ENCODE data around the gene PKP4. TPM values are rescaled to one million over a fixed set of nuclear protein-coding genes. Genes with fewer than 3 reads are reported as not detected.

The PKP4 gene
- total RNA-seq, 1 donor, result 47.4 TPM

GRCh38 chr2:158667586-158667985 lies 210.8 kb downstream of the PKP4 start:
- H3K36me3 ChIP-seq (ENCODE audit: insufficient read depth, low read length), result peaks cover 44% of the 10 kb centered on the region
- no peak overlapping the region for H2AFZ ChIP-seq (ENCODE audit: low read length)
- H3K4me1 ChIP-seq (ENCODE audit: insufficient read depth, low read length), result peaks cover 37% of the 10 kb centered on the region
- H3K4me3 ChIP-seq (ENCODE audit: insufficient read depth, low read length), result no peak overlapping the region
- H3K9me3 ChIP-seq (ENCODE audit: low read depth, low read length), result no peaks in the 10 kb centered on the region
- H3K79me2 ChIP-seq (ENCODE audit: insufficient read depth, low read length), result no peaks in the 10 kb centered on the region
- H3K4me2 ChIP-seq (ENCODE audit: insufficient read depth, low read length), result peak overlapping the region; percentile 37
- H3K27ac ChIP-seq (ENCODE audit: low read depth, low read length), result peak overlapping the region; percentile 84
- no peak for DNase-seq (ENCODE audit: insufficient read length, low spot score, missing footprints)
- no peaks in the 10 kb centered on the region for H3K27me3 ChIP-seq (ENCODE audit: insufficient read depth, low read length)
- TF ChIP-seq CTCF (IDR thresholded peaks at IDR 0.05; ENCODE audit: extremely low read depth, low read depth, low read length), result no peak
- H4K20me1 ChIP-seq (ENCODE audit: insufficient read depth, low read length), result peaks cover 5% of the 10 kb centered on the region

DNA sequence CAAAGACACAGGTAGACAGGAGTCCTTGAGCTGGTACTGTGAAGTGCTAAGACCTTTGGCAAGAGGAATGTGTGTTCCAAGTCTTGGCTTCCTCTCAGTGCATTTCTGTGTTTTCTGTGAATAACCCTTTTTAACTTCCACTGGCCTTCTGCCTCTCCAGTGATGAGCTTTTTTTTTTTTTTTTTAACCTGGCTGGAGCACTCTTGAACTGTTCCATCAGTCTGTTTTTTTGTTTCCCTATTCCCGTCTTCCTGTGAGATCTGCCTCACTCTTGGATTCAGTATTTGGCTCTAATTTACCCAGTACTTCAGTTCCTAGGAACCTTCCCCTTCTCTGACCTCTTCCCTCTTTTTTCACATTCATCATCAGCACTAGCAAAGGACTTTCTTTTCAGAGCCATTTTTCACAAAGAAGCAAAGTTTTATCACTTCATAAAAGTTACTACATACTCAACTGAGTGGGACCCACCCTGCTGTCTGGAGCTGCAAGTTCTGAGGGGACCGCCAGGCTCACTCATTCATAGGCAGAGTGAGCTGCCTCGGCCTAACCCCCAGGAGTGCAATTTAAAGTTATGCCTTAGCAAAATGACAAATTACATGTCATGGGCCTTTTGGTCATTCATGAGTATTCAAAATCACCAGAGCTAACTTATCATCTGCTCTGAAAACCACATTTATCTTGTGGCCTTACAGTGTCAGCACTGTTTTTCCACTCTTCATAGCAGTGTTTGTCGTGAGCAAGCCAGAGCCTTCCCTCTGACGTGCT lies 211.4 kb downstream of the PKP4 start:
- H3K4me2 ChIP-seq (ENCODE audit: insufficient read depth, low read length), result peak overlapping the region; percentile 37
- no peak for DNase-seq (ENCODE audit: insufficient read length, low spot score, missing footprints)

GRCh38 chr2:158670292-158670691 lies 213.5 kb downstream of the PKP4 start:
- DNase-seq (ENCODE audit: insufficient read length, low spot score, missing footprints), result no peak
- peaks cover 36% of the 10 kb centered on the region for H3K36me3 ChIP-seq (ENCODE audit: insufficient read depth, low read length)

More for the DNA sequence above, 211.4 kb downstream of the PKP4 start:
- Histone ChIP-seq H3K79me2 (ENCODE audit: insufficient read depth, low read length) (no peaks in the 10 kb centered on the region), H2AFZ (ENCODE audit: low read length) (peak overlapping the region; percentile 33), H4K20me1 (ENCODE audit: insufficient read depth, low read length) (peaks cover 5% of the 10 kb centered on the region), H3K4me3 (ENCODE audit: insufficient read depth, low read length) (no peak overlapping the region), H3K27me3 (ENCODE audit: insufficient read depth, low read length) (no peaks in the 10 kb centered on the region), H3K36me3 (ENCODE audit: insufficient read depth, low read length) (peaks cover 39% of the 10 kb centered on the region), H3K4me1 (ENCODE audit: insufficient read depth, low read length) (peaks cover 37% of the 10 kb centered on the region), H3K27ac (ENCODE audit: low read depth, low read length) (peak overlapping the region; percentile 84), H3K9me3 (ENCODE audit: low read depth, low read length) (no peaks in the 10 kb centered on the region)
- no peak for TF ChIP-seq CTCF (IDR thresholded peaks at IDR 0.05; ENCODE audit: extremely low read depth, low read depth, low read length)

More at GRCh38 chr2:158670292-158670691, 213.5 kb downstream of the PKP4 start:
- no peak for TF ChIP-seq CTCF (IDR thresholded peaks at IDR 0.05; ENCODE audit: extremely low read depth, low read depth, low read length)
- Histone ChIP-seq H3K4me2 (ENCODE audit: insufficient read depth, low read length) (no peak overlapping the region), H2AFZ (ENCODE audit: low read length) (no peak overlapping the region), H3K9me3 (ENCODE audit: low read depth, low read length) (no peaks in the 10 kb centered on the region), H3K27me3 (ENCODE audit: insufficient read depth, low read length) (no peaks in the 10 kb centered on the region), H3K79me2 (ENCODE audit: insufficient read depth, low read length) (no peaks in the 10 kb centered on the region), H3K27ac (ENCODE audit: low read depth, low read length) (no peak overlapping the region), H3K4me3 (ENCODE audit: insufficient read depth, low read length) (no peak overlapping the region), H4K20me1 (ENCODE audit: insufficient read depth, low read length) (peaks cover 5% of the 10 kb centered on the region), H3K4me1 (ENCODE audit: insufficient read depth, low read length) (peaks cover 31% of the 10 kb centered on the region)

All from osteoblast (primary cell).